HepG2 (cell line): Measurements from ENCODE around the gene FHIT. TPM values are rescaled to one million over a fixed set of nuclear protein-coding genes. Genes with fewer than 3 reads are reported as not detected.

Source experiments
- CBX2 ChIP-seq, 2 experiments: fragments of 200-600 bp in 1 of 2; sonication (generic); formaldehyde crosslinking in 1 of 2; IDR thresholded peaks; 2 replicates each; pipeline versions ENCODE4 v1.7.0 to v1.8.1; 2018 to 2022; ENCODE audit warnings: low read depth in 2 of 2, low read length in 1 of 2, mild to moderate bottlenecking in 1 of 2, missing genetic modification reagents in 1 of 2
- MATR3 ChIP-seq: sonication (generic); formaldehyde crosslinking; IDR thresholded peaks from 2 replicates; pipeline ENCODE4 v1.4.0; 2020; ENCODE audit warnings: missing genetic modification reagents
- RNF219 ChIP-seq: sonication (generic); formaldehyde crosslinking; IDR thresholded peaks from 2 replicates; pipeline ENCODE4 v1.5.0; 2020; ENCODE audit warnings: mild to moderate bottlenecking, missing genetic modification reagents
- SOX13 ChIP-seq, 3 experiments: fragments of 450-650 bp in 1 of 3; sonication (generic) in 1 of 3; formaldehyde crosslinking in 1 of 3; IDR thresholded peaks in 2 of 3; conservative IDR thresholded peaks in 1 of 3; 2 replicates each; pipeline versions ENCODE4 v1.5.0 to v1.6.1; 2016 to 2020; ENCODE audit warnings: antibody characterized with exemption in 1 of 3, mild to moderate bottlenecking in 1 of 3, missing compliant biosample characterization in 1 of 3, missing genetic modification reagents in 1 of 3, moderate library complexity in 1 of 3
- ZNF674 ChIP-seq: sonication (generic); formaldehyde crosslinking; IDR thresholded peaks from 2 replicates; pipeline ENCODE4 v1.5.0; 2020; ENCODE audit warnings: low read depth, mild to moderate bottlenecking, missing genetic modification reagents
- polyA plus RNA-seq, 8 experiments: library from polyadenylated mRNA; depleted of rRNA in 3 of 8; stranded (reverse) in 7 of 8; unstranded in 1 of 8; fragments of >200 nt; fragmentation: Illumina TruSeq in 4 of 8; extraction: Trizol in 4 of 8; gene quantifications; 2 replicates each; pipeline versions ENCODE4 v1.2.1 to v1.2.3, GENCODE V29; 2011 to 2016; ENCODE audit warnings: low read depth in 4 of 8, missing spikeins in 1 of 8, mixed read lengths in 1 of 8; ENCODE audit not compliant: insufficient read depth in 1 of 8
- total RNA-seq, 5 experiments: library from RNA; depleted of rRNA; stranded (reverse); fragments of >200 nt; fragmentation: Illumina TruSeq; extraction: Trizol; gene quantifications; 2 replicates each; pipeline ENCODE4 v1.2.3, GENCODE V29; 2016; ENCODE audit warnings: low read depth in 1 of 5
- TF ChIP-seq, protein P1 (sequence below): sonication (generic); formaldehyde crosslinking; IDR thresholded peaks from 2 replicates; pipeline ENCODE4 v1.8.1; 2022; ENCODE audit warnings: low read depth, mild to moderate bottlenecking, missing genetic modification reagents

The FHIT gene
- total and polyA plus RNA-seq, 2 of the 13 experiments (the other 11 are each of a cell fraction or from before 2014, with no cell fraction given): 4.0 to 4.6 TPM

DNA sequence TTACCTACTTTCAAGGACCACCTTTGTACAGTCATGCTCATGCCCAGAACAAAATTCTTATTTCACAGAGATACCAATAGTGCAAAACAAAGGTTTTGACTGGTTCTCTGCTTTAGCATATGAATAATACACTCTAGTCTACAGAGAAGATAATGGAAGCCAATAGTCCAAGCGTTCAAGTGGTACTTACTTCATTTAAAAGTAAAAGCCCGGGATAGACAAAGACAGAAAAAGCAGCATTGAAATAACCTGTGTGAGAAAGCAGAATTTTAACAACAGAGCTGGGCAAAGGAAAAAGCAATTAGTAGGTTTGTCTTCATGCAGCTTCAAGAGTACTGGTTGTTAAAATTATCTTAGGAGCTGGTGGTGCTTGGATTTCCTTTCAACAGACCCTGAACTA, 848.3 kb downstream of the FHIT start (continued):
- no peak for TF ChIP-seq CBX2 (IDR thresholded peaks at IDR 0.05; ENCODE audit: low read depth, low read length)
- no peak for TF ChIP-seq CBX2 (CRISPR knock-in tag; IDR thresholded peaks at IDR 0.05; ENCODE audit: low read depth)
- no peak for TF ChIP-seq MATR3 (CRISPR knock-in tag)
- TF ChIP-seq, protein P1, sequence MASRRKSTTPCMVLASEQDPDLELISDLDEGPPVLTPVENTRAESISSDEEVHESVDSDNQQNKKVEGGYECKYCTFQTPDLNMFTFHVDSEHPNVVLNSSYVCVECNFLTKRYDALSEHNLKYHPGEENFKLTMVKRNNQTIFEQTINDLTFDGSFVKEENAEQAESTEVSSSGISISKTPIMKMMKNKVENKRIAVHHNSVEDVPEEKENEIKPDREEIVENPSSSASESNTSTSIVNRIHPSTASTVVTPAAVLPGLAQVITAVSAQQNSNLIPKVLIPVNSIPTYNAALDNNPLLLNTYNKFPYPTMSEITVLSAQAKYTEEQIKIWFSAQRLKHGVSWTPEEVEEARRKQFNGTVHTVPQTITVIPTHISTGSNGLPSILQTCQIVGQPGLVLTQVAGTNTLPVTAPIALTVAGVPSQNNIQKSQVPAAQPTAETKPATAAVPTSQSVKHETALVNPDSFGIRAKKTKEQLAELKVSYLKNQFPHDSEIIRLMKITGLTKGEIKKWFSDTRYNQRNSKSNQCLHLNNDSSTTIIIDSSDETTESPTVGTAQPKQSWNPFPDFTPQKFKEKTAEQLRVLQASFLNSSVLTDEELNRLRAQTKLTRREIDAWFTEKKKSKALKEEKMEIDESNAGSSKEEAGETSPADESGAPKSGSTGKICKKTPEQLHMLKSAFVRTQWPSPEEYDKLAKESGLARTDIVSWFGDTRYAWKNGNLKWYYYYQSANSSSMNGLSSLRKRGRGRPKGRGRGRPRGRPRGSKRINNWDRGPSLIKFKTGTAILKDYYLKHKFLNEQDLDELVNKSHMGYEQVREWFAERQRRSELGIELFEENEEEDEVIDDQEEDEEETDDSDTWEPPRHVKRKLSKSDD (CRISPR knock-in tag): no peak
- TF ChIP-seq RNF219 (CRISPR knock-in tag): no peak
- no peak for TF ChIP-seq SOX13 (IDR thresholded peaks at IDR 0.05)
- TF ChIP-seq SOX13 (CRISPR knock-in tag; conservative IDR thresholded peaks at IDR 0.05 in 1 of 2, IDR thresholded peaks at IDR 0.05 in 1 of 2): no peak
- no peak for TF ChIP-seq ZNF674 (CRISPR knock-in tag)
